HCT116 (cell line): ENCODE results near the gene MYRF.

Source experiments
- CEBPB ChIP-seq: IDR thresholded peaks from 2 replicates; pipeline ENCODE4 v1.6.1; 2012; ENCODE audit warnings: low read depth
- ELF1 ChIP-seq: IDR thresholded peaks from 2 replicates; pipeline ENCODE4 v1.6.1; 2012; ENCODE audit warnings: low read depth, borderline replicate concordance
- EZH2 ChIP-seq: fragments of 200-600 bp; sonication (generic); IDR thresholded peaks from 2 replicates; pipeline ENCODE4 v1.6.1; 2017; ENCODE audit warnings: antibody characterized with exemption, mixed run types
- EZH2phosphoT487 ChIP-seq: fragments of 200-600 bp; IDR thresholded peaks from 2 replicates; pipeline ENCODE4 v1.6.1; 2018; ENCODE audit warnings: antibody characterized with exemption, borderline replicate concordance
- POLR2A ChIP-seq: IDR thresholded peaks from 2 replicates; pipeline ENCODE4 v1.7.0; 2011; ENCODE audit warnings: borderline replicate concordance; ENCODE audit not compliant: insufficient read depth, insufficient read length; ENCODE audit errors: extremely low read depth
- TF ChIP-seq, protein P1 (sequence below), 3 experiments: fragments of 200-600 bp in 1 of 3; sonication (generic) in 1 of 3; IDR thresholded peaks in 2 of 3; conservative IDR thresholded peaks in 1 of 3; 2 replicates each; pipeline ENCODE4 v1.5.1; 2012 to 2017; ENCODE audit warnings: low read depth in 2 of 3, low read length in 2 of 3, antibody characterized with exemption in 1 of 3, borderline replicate concordance in 1 of 3, control low read depth in 1 of 3, mild to moderate bottlenecking in 1 of 3, mixed read lengths in 1 of 3, mixed run types in 1 of 3, moderate library complexity in 1 of 3; ENCODE audit not compliant: insufficient read depth in 1 of 3

DNA sequence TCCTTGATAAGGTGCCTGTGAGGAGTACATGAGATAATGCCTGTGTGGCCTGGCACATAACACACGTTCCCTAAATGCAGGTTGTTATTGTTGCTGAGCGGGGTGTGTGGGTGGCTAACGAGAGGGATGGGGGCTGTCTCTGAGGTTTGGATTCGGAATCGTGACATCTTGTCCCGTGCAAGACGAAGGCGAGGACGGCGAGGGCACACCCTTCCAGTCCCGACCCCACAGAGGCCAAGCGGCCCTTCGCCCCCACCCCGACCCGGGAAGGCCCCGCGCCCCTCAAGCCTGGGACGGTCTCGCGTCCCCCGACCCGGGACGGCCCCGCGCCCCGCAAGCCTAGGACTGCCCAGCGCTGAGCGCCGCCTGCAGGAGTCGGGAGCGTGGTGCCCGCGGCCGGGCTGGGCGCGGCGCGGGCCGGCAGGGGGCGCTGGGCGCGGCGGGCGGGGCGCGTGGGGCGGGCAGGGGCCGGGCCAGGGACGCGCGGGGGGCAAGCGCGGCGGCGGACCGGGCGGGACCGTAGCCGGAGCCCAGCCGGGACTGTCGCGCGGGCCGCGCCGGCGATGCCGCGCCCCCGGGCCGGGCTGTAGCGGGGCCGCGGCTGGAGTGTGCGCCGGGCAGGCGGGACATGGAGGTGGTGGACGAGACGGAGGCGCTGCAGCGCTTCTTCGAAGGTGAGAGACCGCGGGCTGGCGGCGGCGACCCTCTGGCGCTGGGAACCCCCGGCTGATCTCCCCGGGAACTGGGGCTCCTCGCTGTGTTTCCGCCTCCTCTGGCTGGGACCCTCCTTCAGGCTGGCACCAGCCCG is at the start of gene MYRF:
- TF ChIP-seq, protein P1, sequence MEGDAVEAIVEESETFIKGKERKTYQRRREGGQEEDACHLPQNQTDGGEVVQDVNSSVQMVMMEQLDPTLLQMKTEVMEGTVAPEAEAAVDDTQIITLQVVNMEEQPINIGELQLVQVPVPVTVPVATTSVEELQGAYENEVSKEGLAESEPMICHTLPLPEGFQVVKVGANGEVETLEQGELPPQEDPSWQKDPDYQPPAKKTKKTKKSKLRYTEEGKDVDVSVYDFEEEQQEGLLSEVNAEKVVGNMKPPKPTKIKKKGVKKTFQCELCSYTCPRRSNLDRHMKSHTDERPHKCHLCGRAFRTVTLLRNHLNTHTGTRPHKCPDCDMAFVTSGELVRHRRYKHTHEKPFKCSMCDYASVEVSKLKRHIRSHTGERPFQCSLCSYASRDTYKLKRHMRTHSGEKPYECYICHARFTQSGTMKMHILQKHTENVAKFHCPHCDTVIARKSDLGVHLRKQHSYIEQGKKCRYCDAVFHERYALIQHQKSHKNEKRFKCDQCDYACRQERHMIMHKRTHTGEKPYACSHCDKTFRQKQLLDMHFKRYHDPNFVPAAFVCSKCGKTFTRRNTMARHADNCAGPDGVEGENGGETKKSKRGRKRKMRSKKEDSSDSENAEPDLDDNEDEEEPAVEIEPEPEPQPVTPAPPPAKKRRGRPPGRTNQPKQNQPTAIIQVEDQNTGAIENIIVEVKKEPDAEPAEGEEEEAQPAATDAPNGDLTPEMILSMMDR (IDR thresholded peaks at IDR 0.05 in 2 of 3, conservative IDR thresholded peaks at IDR 0.05 in 1 of 3; ENCODE audit: borderline replicate concordance in 1 of 3, insufficient read depth in 1 of 3, low read depth in 2 of 3, low read length in 2 of 3), result peak in 2 of 3 experiments; percentile 49 to 51; a peak in 4 of 6 replicates
- TF ChIP-seq EZH2, result no peak
- no peak for TF ChIP-seq POLR2A
- no peak for TF ChIP-seq EZH2phosphoT487
- TF ChIP-seq ELF1, result no peak
- no peak for TF ChIP-seq CEBPB
